H9 (cell line): ENCODE data around the gene OPRL1. TPM values are rescaled to one million over a fixed set of nuclear protein-coding genes. Genes with fewer than 3 reads are reported as not detected.
A peak's percentile ranks its signal among the peaks of the same experiment; 100 is the strongest.

ENCODE experiments used
- DNase-seq: peaks from one replicate; pipeline ENCODE4 v3.0.0-alpha.2; 2017
- H2AFZ ChIP-seq: one replicate; pipeline ENCODE4 v1.6.1; 2013; ENCODE audit warnings: mild to moderate bottlenecking, low read length, control low read depth, moderate library complexity
- H2AK5ac ChIP-seq: 2 replicates; pipeline ENCODE4 v1.6.1; 2013; ENCODE audit warnings: low read length, control low read depth, mixed read lengths; ENCODE audit not compliant: insufficient read length
- H2BK120ac ChIP-seq: one replicate; pipeline ENCODE4 v1.6.1; 2013; ENCODE audit warnings: low read depth, mild to moderate bottlenecking, low read length, control low read depth, inconsistent platforms; ENCODE audit not compliant: poor library complexity, severe bottlenecking
- H2BK12ac ChIP-seq: 2 replicates; pipeline ENCODE4 v1.6.1; 2013; ENCODE audit warnings: low read length, control low read depth, mixed read lengths, low read depth; ENCODE audit not compliant: insufficient read length
- H2BK15ac ChIP-seq: 2 replicates; pipeline ENCODE4 v1.6.1; 2013; ENCODE audit warnings: low read depth, low read length, control low read depth
- H2BK20ac ChIP-seq: one replicate; pipeline ENCODE4 v1.6.1; 2013; ENCODE audit warnings: low read depth, mild to moderate bottlenecking, low read length, control low read depth, inconsistent platforms; ENCODE audit not compliant: poor library complexity, severe bottlenecking
- H2BK5ac ChIP-seq: 2 replicates; pipeline ENCODE4 v1.6.1; 2013; ENCODE audit warnings: low read length, control low read depth, mixed read lengths; ENCODE audit not compliant: insufficient read length
- H3K14ac ChIP-seq: 2 replicates; pipeline ENCODE4 v1.6.1; 2013; ENCODE audit warnings: low read length, control low read depth; ENCODE audit not compliant: insufficient read depth
- H3K18ac ChIP-seq: 2 replicates; pipeline ENCODE4 v1.6.1; 2013; ENCODE audit warnings: low read depth, mild to moderate bottlenecking, mixed read lengths, low read length, control low read depth; ENCODE audit not compliant: insufficient read length
- H3K23ac ChIP-seq: 2 replicates; pipeline ENCODE4 v1.6.1; 2013; ENCODE audit warnings: low read length, control low read depth, mixed read lengths, low read depth; ENCODE audit not compliant: insufficient read length
- H3K23me2 ChIP-seq: 2 replicates; pipeline ENCODE4 v1.6.1; 2013; ENCODE audit warnings: low read depth, mild to moderate bottlenecking, mixed read lengths, low read length, control low read depth; ENCODE audit not compliant: insufficient read length, poor library complexity, severe bottlenecking
- H3K27ac ChIP-seq: 2 replicates; pipeline ENCODE4 v1.5.1; 2013; ENCODE audit warnings: low read length, control low read depth, mixed read lengths, low read depth; ENCODE audit not compliant: insufficient read length
- H3K27me3 ChIP-seq: 2 replicates; pipeline ENCODE4 v1.6.1; 2013; ENCODE audit warnings: low read length, control low read depth, inconsistent platforms; ENCODE audit not compliant: insufficient read depth
- H3K4ac ChIP-seq: 2 replicates; pipeline ENCODE4 v1.6.1; 2013; ENCODE audit warnings: low read depth, mild to moderate bottlenecking, control low read depth, inconsistent platforms, low read length, moderate library complexity
- H3K4me1 ChIP-seq: 2 replicates; pipeline ENCODE4 v1.6.1; 2013; ENCODE audit warnings: low read length, control low read depth, inconsistent platforms; ENCODE audit not compliant: insufficient read depth
- H3K4me2 ChIP-seq: 2 replicates; pipeline ENCODE4 v1.6.1; 2013; ENCODE audit warnings: low read length, control low read depth, mixed read lengths; ENCODE audit not compliant: insufficient read length, insufficient read depth
- H3K56ac ChIP-seq: 2 replicates; pipeline ENCODE4 v1.6.1; 2013; ENCODE audit warnings: low read depth, mild to moderate bottlenecking, mixed read lengths, low read length, control low read depth; ENCODE audit not compliant: insufficient read length
- H3K79me1 ChIP-seq: 2 replicates; pipeline ENCODE4 v1.6.1; 2013; ENCODE audit warnings: low read depth, mild to moderate bottlenecking, moderate library complexity, low read length, control low read depth, inconsistent platforms; ENCODE audit not compliant: insufficient read depth, poor library complexity, severe bottlenecking
- H3K79me2 ChIP-seq: 2 replicates; pipeline ENCODE4 v1.6.1; 2013; ENCODE audit warnings: low read length, control low read depth, inconsistent platforms; ENCODE audit not compliant: insufficient read depth
- H3K9ac ChIP-seq: 2 replicates; pipeline ENCODE4 v1.6.1; 2013; ENCODE audit warnings: low read length, control low read depth, mixed read lengths; ENCODE audit not compliant: insufficient read length; ENCODE audit errors: extremely low read depth
- H3K9me3 ChIP-seq: one replicate; pipeline ENCODE4 v1.6.1; 2013; ENCODE audit warnings: low read depth, low read length, inconsistent platforms; ENCODE audit not compliant: control insufficient read depth
- H3T11ph ChIP-seq: one replicate; pipeline ENCODE4 v1.6.1; 2013; ENCODE audit warnings: mild to moderate bottlenecking, low read length, control low read depth, inconsistent platforms
- H4K20me1 ChIP-seq: one replicate; pipeline ENCODE4 v1.6.1; 2013; ENCODE audit not compliant: control insufficient read depth, insufficient read length, insufficient read depth
- H4K5ac ChIP-seq: 2 replicates; pipeline ENCODE4 v1.6.1; 2013; ENCODE audit warnings: low read depth, mild to moderate bottlenecking, mixed read lengths, low read length, control low read depth; ENCODE audit not compliant: insufficient read length
- H4K8ac ChIP-seq: replicated peaks from 2 replicates; pipeline ENCODE4 v1.6.1; 2013; ENCODE audit warnings: low read length, control low read depth, mixed read lengths, low read depth; ENCODE audit not compliant: insufficient read length
- H4K91ac ChIP-seq: 2 replicates; pipeline ENCODE4 v1.6.1; 2013; ENCODE audit warnings: low read depth, mild to moderate bottlenecking, moderate library complexity, mixed read lengths, low read length, control low read depth; ENCODE audit not compliant: insufficient read length
- H3K27ac Mint-ChIP-seq, 3 experiments: 2 replicates in 2 of 3; 3 replicates in 1 of 3; pipeline ENCODE4 v1.8.0; 2020 to 2021; ENCODE audit warnings: mixed read lengths in 3 of 3, mild to moderate bottlenecking in 1 of 3, moderate library complexity in 1 of 3
- H3K27me3 Mint-ChIP-seq: 2 replicates; pipeline ENCODE4 v1.8.0; 2021; ENCODE audit warnings: low read depth, mild to moderate bottlenecking, moderate library complexity, mixed read lengths
- H3K36me3 Mint-ChIP-seq, 3 experiments: 2 replicates in 2 of 3; 3 replicates in 1 of 3; pipeline ENCODE4 v1.8.0; 2020 to 2021; ENCODE audit warnings: low read depth in 3 of 3, mixed read lengths in 3 of 3; ENCODE audit not compliant: insufficient read depth in 1 of 3
- H3K4me1 Mint-ChIP-seq, 2 experiments: 2 replicates each; pipeline ENCODE4 v1.8.0; 2020; ENCODE audit warnings: mixed read lengths in 2 of 2
- H3K4me3 Mint-ChIP-seq, 2 experiments: 2 replicates in 1 of 2; 3 replicates in 1 of 2; pipeline ENCODE4 v1.8.0; 2020 to 2021; ENCODE audit warnings: mild to moderate bottlenecking in 2 of 2, mixed read lengths in 2 of 2, moderate library complexity in 1 of 2
- H3K9me3 Mint-ChIP-seq, 2 experiments: 2 replicates in 1 of 2; 3 replicates in 1 of 2; pipeline ENCODE4 v1.8.0; 2020; ENCODE audit warnings: mild to moderate bottlenecking in 2 of 2, mixed read lengths in 2 of 2, moderate library complexity in 1 of 2
- CTCF ChIP-seq: fragments of 200-600 bp; sonication (generic); conservative IDR thresholded peaks from 3 replicates; pipeline ENCODE4 v1.8.0; 2021; ENCODE audit warnings: antibody characterized with exemption, mild to moderate bottlenecking
- WGBS: extraction: QIAGEN DNeasy Blood & Tissue Kit; methylation state at CpG from one replicate; pipeline ENCODE4 v1.1.7; 2013; ENCODE audit warnings: missing lambda C conversion rate, low lambda C conversion rate, mixed read lengths; ENCODE audit not compliant: insufficient read length; ENCODE audit errors: extremely low coverage; 5-methylcytosine and 5-hydroxymethylcytosine counted together
- total RNA-seq: library from RNA; stranded (reverse); gene quantifications from 2 replicates; pipeline ENCODE4 v1.2.1, GENCODE V29; 2021

OPRL1 gene
- total RNA-seq, 1 experiment from 2014 or later, result 0.90 TPM

GRCh38 chr20:64078934-64079272 lies 979 bp upstream of the OPRL1 start:
- WGBS, result no CpG with 5 or more reads among the region's 4 CpGs
- Histone ChIP-seq H3K18ac (no peak overlapping the region), H3K79me2 (no peaks in the 10 kb centered on the region), H3K27me3 (peaks cover 2% of the 10 kb centered on the region; the same call in 1 of the 2 replicates), H2BK20ac (no peak overlapping the region), H3K4ac (no peak overlapping the region), H3K79me1 (no peaks in the 10 kb centered on the region), H3K56ac (no peak overlapping the region), H3K4me2 (peak overlapping the region; percentile 49), H3K23ac (no peak overlapping the region), H3K9me3 (no peaks in the 10 kb centered on the region), H3K27ac (no peak overlapping the region), H4K5ac (no peak overlapping the region), H3K23me2 (peaks cover 16% of the 10 kb centered on the region), H2AK5ac (no peak overlapping the region), H4K8ac (no peak overlapping the region), H3K14ac (no peak overlapping the region), H3T11ph (no peak overlapping the region), H2BK12ac (no peak overlapping the region), H2BK120ac (no peak overlapping the region), H2BK5ac (no peak overlapping the region), H3K4me1 (no peaks in the 10 kb centered on the region; the same call in 1 of the 2 replicates), H4K91ac (no peak overlapping the region), H2AFZ (no peak overlapping the region), H3K9ac (no peak overlapping the region), H4K20me1 (no peaks in the 10 kb centered on the region), H2BK15ac (no peak overlapping the region)
- DNase-seq, result no peak
- H3K36me3 Mint-ChIP-seq, result no peaks in the 10 kb centered on the region
- H3K4me1 Mint-ChIP-seq, result peaks cover 29 to 36% of the 10 kb centered on the region in 2 experiments
- no peaks in the 10 kb centered on the region for H3K9me3 Mint-ChIP-seq
- peaks cover 32% of the 10 kb centered on the region for H3K27me3 Mint-ChIP-seq
- H3K4me3 Mint-ChIP-seq, result peak overlapping the region; percentile 59 to 77
- H3K27ac Mint-ChIP-seq, result no peak overlapping the region; a peak in 1 of 7 replicates
- no peak for TF ChIP-seq CTCF
